Right ventricle myocardium superior (tissue), 1 donor: Measurements from ENCODE around the gene FAM110C. TPM values are rescaled to one million over a fixed set of nuclear protein-coding genes. Genes with fewer than 3 reads are reported as not detected.
"Not testable (repeated sequence)": the region's sequence is repeated elsewhere in the genome, so short reads cannot be mapped to it uniquely, and the experiment has no call there.

ENCODE experiments used
- ATAC-seq: fragments of 200-7000 bp; cut with Tn5 transposase; one replicate; pipeline ENCODE4 v1.9.1; 2020; ENCODE audit warnings: mild to moderate bottlenecking; ENCODE audit not compliant: poor library complexity
- DNase-seq: peaks from one replicate; pipeline ENCODE4 v3.0.0-alpha.2; 2020
- intact Hi-C: fragments of 100-400 bp; cut with DNase I; formaldehyde crosslinking; loops from one replicate; pipeline ENCODE4 v1.11.2; 2022
- total RNA-seq: library from RNA; stranded (reverse); fragmentation: NEBNext Ultra II Directional; extraction: Animal tissue kit (Norgen Biotek cat#: 25700); gene quantifications from one replicate; pipeline ENCODE4 v1.2.1, GENCODE V29; 2021
- donor health status: DM: no; HTN: yes; CAD: no; lungs with severe emphysema.

The FAM110C gene
- total RNA-seq, 1 donor from 2014 or later, result 1.9 TPM

DNA sequence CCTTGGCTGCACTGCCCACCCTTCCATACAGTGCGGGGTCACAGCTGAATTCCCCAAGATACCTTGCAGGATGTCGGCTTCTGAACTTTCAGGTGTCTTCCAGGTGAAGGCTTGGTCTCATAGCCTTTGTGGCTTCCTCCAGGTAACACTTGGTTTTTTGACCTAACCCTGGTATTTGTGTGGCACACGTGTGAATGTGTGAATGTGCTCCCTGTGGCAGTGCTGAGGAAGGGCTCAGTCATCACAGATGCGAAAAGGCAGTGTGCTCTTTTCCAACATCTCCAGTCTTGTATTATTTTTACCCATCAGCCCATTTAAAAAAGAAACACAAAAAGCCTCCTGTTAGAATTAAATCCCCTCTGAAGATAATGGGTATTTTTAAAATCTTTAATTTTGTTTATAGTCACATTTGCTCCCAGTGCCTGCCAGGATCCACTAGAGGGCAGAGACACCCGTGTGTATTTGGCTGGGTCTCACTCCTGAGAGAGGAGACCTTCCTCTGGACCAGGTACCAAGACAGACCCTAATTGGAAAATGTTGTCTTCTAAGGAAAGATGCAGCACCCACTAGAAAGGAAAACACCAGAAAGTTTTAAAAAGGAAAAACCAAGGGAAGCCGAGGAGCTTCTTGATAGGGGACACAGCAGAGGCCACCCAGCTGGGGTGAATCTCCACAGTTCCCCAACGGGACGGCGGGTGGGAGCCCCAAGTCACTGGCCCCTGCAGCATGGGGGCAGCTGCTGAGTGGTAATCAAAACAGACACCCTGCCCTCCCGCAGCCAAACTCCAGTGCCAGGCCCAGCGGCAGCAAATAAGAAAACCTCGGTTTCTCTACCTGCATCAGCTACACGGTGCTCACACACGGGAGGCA, 27.7 kb downstream of the FAM110C start:
- DNase-seq (no peak), ATAC-seq (no peak)
- intact Hi-C loops, result no loop called here

DNA sequence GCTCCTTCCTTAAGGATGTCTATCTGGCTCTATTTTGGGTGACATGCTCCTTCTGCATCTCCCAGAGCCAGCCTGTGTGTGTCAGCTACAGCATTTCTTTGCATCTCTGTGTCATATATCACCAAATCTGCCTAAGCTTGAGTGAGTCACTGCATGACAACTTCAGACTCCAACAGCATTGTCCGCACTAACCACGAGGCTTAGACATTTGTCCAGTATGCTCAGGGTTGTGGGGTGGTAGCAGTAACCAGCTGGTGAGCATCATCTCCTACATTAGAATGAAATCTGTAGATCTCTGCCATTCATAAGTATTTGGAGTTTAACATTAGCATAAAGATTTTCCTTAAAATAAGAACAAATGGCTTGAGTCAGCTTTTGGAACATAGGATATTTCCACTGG, 30.4 kb downstream of the FAM110C start:
- intact Hi-C loops, DNase-seq, ATAC-seq: not testable (repeated sequence)

GRCh38 chr2:11248-11941, 34.9 kb downstream of the FAM110C start:
- DNase-seq (peak; percentile 81), ATAC-seq (peak; percentile 56)
- intact Hi-C loops, result no loop called here

DNA sequence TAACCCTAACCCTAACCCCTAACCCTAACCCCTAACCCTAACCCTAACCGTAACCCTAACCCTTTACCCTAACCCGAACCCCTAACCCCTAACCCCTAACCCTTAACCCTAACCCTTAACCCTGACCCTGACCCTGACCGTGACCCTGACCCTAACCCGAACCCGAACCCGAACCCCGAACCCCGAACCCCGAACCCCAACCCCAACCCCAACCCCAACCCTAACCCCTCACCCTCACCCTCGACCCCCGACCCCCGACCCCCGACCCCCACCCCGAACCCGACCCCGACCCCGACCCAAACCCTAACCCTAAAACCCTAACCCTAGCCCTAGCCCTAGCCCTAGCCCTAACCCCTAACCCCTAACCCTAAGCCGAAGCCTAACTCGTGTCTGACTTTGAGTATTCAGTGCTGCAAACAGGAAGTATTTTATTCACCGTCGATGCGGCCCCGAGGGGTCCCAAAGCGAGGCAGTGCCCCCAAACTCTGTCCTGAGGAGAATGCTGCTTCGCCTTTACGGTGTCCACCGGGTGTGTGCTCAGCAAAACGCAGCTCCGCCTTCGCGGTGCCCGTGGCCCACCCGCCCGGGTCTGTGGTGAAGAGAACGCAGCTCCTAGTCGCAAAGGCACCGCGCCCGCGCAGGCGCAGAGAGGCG, 36.0 kb downstream of the FAM110C start:
- DNase-seq, result peak; percentile 60
- peak; percentile 60 for ATAC-seq
- intact Hi-C loops, result no loop called here

Other genes starting within 250 kb of the FAM110C start
- gene SH3YL1, start 217.5 kb upstream of the FAM110C start, total RNA-seq, result 7.4 TPM
- gene ACP1, start 218.4 kb upstream of the FAM110C start, total RNA-seq, result 68.1 TPM
- not detected for gene ALKAL2, start 241.6 kb upstream of the FAM110C start, total RNA-seq